Liver (tissue), 9 donors: Measurements from ENCODE around the gene FXYD2. TPM values are rescaled to one million over a fixed set of nuclear protein-coding genes. Genes with fewer than 3 reads are reported as not detected.

ENCODE experiments used
- DNase-seq: peaks from one replicate; pipeline ENCODE4 v3.0.0-alpha.2; 2017; ENCODE audit warnings: low spot score
- H3K27ac ChIP-seq, 2 donors: one replicate each; pipeline ENCODE4 v1.7.0; 2013; ENCODE audit warnings: inconsistent platforms in 2 of 2, low read length in 2 of 2, control low read depth in 1 of 2, low read depth in 1 of 2, mild to moderate bottlenecking in 1 of 2
- H3K27me3 ChIP-seq, 4 donors: one replicate each; pipeline versions ENCODE4 v1.6.1 to v1.7.0; 2013; ENCODE audit warnings: low read length in 3 of 4, inconsistent platforms in 1 of 4, mild to moderate bottlenecking in 1 of 4, moderate library complexity in 1 of 4; ENCODE audit not compliant: control insufficient read depth in 4 of 4, insufficient read depth in 4 of 4
- H3K36me3 ChIP-seq, 4 donors: one replicate each; pipeline versions ENCODE4 v1.6.1 to v1.7.0; 2013; ENCODE audit warnings: low read length in 3 of 4, mild to moderate bottlenecking in 3 of 4, low read depth in 1 of 4, moderate library complexity in 1 of 4; ENCODE audit not compliant: control insufficient read depth in 4 of 4, insufficient read depth in 3 of 4
- H3K4me1 ChIP-seq, 4 donors: one replicate each; pipeline versions ENCODE4 v1.6.1 to v1.7.0; 2013; ENCODE audit warnings: low read length in 3 of 4, mild to moderate bottlenecking in 3 of 4, moderate library complexity in 1 of 4; ENCODE audit not compliant: control insufficient read depth in 4 of 4, insufficient read depth in 4 of 4
- H3K4me3 ChIP-seq, 3 donors: one replicate each; pipeline versions ENCODE4 v1.6.1 to v1.7.0; 2013; ENCODE audit warnings: low read length in 3 of 3, control low read depth in 1 of 3, low read depth in 1 of 3, mild to moderate bottlenecking in 1 of 3
- H3K9ac ChIP-seq, 2 donors: one replicate each; pipeline ENCODE4 v1.7.0; 2013; ENCODE audit warnings: low read length in 2 of 2, mild to moderate bottlenecking in 2 of 2, moderate library complexity in 2 of 2, control low read depth in 1 of 2, low read depth in 1 of 2
- H3K9me3 ChIP-seq, 4 donors: one replicate each; pipeline versions ENCODE4 v1.6.1 to v1.7.0; 2013; ENCODE audit warnings: low read length in 3 of 4; ENCODE audit not compliant: control insufficient read depth in 4 of 4
- EGR1 ChIP-seq, 2 donors: IDR thresholded peaks; 2 replicates each; pipeline ENCODE4 v1.6.1; 2016 to 2018; ENCODE audit warnings: antibody characterized with exemption in 2 of 2, low read depth in 2 of 2
- FOXA1 ChIP-seq: IDR thresholded peaks from 2 replicates; pipeline ENCODE4 v1.6.1; 2016; ENCODE audit warnings: antibody characterized with exemption
- FOXA2 ChIP-seq: IDR thresholded peaks from 2 replicates; pipeline ENCODE4 v1.6.1; 2016; ENCODE audit warnings: antibody characterized with exemption
- GABPA ChIP-seq, 2 donors: IDR thresholded peaks in 1 of 2; conservative IDR thresholded peaks in 1 of 2; 2 replicates each; pipeline ENCODE4 v1.6.1; 2016; ENCODE audit warnings: antibody characterized with exemption in 2 of 2, mild to moderate bottlenecking in 1 of 2, moderate library complexity in 1 of 2
- HNF4A ChIP-seq, 2 donors: conservative IDR thresholded peaks; 2 replicates each; pipeline ENCODE4 v1.6.1; 2016; ENCODE audit warnings: antibody characterized with exemption in 2 of 2, mild to moderate bottlenecking in 2 of 2
- HNF4G ChIP-seq: IDR thresholded peaks from 2 replicates; pipeline ENCODE4 v1.6.1; 2016; ENCODE audit warnings: antibody characterized with exemption
- JUND ChIP-seq, 2 donors: IDR thresholded peaks; 2 replicates each; pipeline ENCODE4 v1.6.1; 2016; ENCODE audit warnings: antibody characterized with exemption in 2 of 2
- NR2F2 ChIP-seq: IDR thresholded peaks from 2 replicates; pipeline ENCODE4 v1.6.1; 2016; ENCODE audit warnings: antibody characterized with exemption
- RAD21 ChIP-seq, 2 donors: IDR thresholded peaks; 2 replicates each; pipeline ENCODE4 v1.6.1; 2016; ENCODE audit warnings: antibody characterized with exemption in 2 of 2, mild to moderate bottlenecking in 2 of 2
- RXRA ChIP-seq, 2 donors: IDR thresholded peaks; 2 replicates each; pipeline ENCODE4 v1.6.1; 2017 to 2018; ENCODE audit warnings: antibody characterized with exemption in 2 of 2, mild to moderate bottlenecking in 1 of 2
- SP1 ChIP-seq: IDR thresholded peaks from 2 replicates; pipeline ENCODE4 v1.6.1; 2018; ENCODE audit warnings: antibody characterized with exemption, mild to moderate bottlenecking
- TAF1 ChIP-seq: conservative IDR thresholded peaks from 2 replicates; pipeline ENCODE4 v1.6.1; 2016; ENCODE audit warnings: antibody characterized with exemption, mild to moderate bottlenecking
- YY1 ChIP-seq: IDR thresholded peaks from 2 replicates; pipeline ENCODE4 v1.6.1; 2016; ENCODE audit warnings: antibody characterized with exemption, mild to moderate bottlenecking
- ZBTB33 ChIP-seq: IDR thresholded peaks from 2 replicates; pipeline ENCODE4 v1.6.1; 2016; ENCODE audit warnings: antibody characterized with exemption
- WGBS: extraction: QIAGEN DNeasy Blood & Tissue Kit; methylation state at CpG from one replicate; pipeline ENCODE4 v1.1.7; 2013; 5-methylcytosine and 5-hydroxymethylcytosine counted together
- polyA plus RNA-seq, 2 donors: library from polyadenylated mRNA; stranded (reverse) in 1 of 2; unstranded in 1 of 2; fragments of 200-250 nt in 1 of 2; fragments of >200 nt in 1 of 2; fragmentation: Nextera tagmentation in 1 of 2; extraction: Ambion mirVana in 1 of 2; gene quantifications; one replicate each; pipeline versions ENCODE4 v1.2.1 to v1.2.3, GENCODE V29; 2013 to 2015
- total RNA-seq, 2 donors: library from RNA; depleted of rRNA; stranded (reverse); fragments of >200 nt; gene quantifications; one replicate each; pipeline ENCODE4 v1.2.3, GENCODE V29; 2014
- TF ChIP-seq, protein P1 (sequence below): IDR thresholded peaks from 2 replicates; pipeline ENCODE4 v1.6.1; 2016; ENCODE audit warnings: antibody characterized with exemption
- TF ChIP-seq, protein P2 (sequence below): IDR thresholded peaks from 2 replicates; pipeline ENCODE4 v1.6.1; 2016; ENCODE audit warnings: antibody characterized with exemption
- TF ChIP-seq, protein P3 (sequence below): fragments of 150-350 bp; IDR thresholded peaks from 2 replicates; pipeline ENCODE4 v1.5.1; 2017; ENCODE audit warnings: improper control_type of control experiment, low read depth, low read length; ENCODE audit not compliant: missing input control
- TF ChIP-seq, protein P4 (sequence below): IDR thresholded peaks from 2 replicates; pipeline ENCODE4 v1.6.1; 2016; ENCODE audit warnings: antibody characterized with exemption, mild to moderate bottlenecking
- donor health status: healthy.
- donor health status: healthy.
- donor health status: healthy.
- donor health status: healthy.
- donor health status: healthy.

The FXYD2 gene
- total and polyA plus RNA-seq, 4 donors, result 20.2 to 105 (median 41.8) TPM

DNA sequence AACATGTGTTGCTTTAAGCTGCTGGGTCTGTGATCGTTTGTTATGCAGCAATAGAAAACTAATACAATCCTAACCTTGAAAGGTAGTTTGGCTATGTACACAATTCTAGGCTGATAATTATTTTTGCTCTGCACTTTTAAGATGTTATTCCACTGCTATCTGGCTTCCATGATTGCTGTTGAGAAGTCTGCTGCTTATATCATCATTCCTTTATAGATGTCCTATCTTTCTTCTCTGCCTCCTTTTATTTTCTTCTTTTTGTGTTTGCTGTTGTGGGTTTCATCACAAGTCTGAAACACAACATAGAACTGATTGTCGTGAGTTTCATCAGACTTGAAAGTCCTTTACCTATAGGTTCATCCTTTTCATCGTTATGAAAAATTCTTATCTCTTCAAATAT lies 27.8 kb upstream of the FXYD2 start:
- Histone ChIP-seq H3K4me1 (peaks cover 0 to 2% (median 0%) of the 10 kb centered on the region in 4 donors), H3K9me3 (peaks cover 0 to 5% (median 3%) of the 10 kb centered on the region in 4 donors), H3K27ac (no peak overlapping the region), H3K4me3 (no peak overlapping the region), H3K27me3 (peaks cover 0 to 3% (median 0%) of the 10 kb centered on the region in 4 donors), H3K9ac (no peak overlapping the region), H3K36me3 (no peaks in the 10 kb centered on the region)
- no peak for DNase-seq
- 64% methylated on average over 3 of the region's 3 CpGs for WGBS
- TF ChIP-seq, protein P1, sequence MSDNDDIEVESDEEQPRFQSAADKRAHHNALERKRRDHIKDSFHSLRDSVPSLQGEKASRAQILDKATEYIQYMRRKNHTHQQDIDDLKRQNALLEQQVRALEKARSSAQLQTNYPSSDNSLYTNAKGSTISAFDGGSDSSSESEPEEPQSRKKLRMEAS, result no peak
- TF ChIP-seq YY1 (no peak), HNF4A (conservative IDR thresholded peaks at IDR 0.05) (no peak), RXRA (IDR thresholded peaks at IDR 0.05) (no peak)

DNA sequence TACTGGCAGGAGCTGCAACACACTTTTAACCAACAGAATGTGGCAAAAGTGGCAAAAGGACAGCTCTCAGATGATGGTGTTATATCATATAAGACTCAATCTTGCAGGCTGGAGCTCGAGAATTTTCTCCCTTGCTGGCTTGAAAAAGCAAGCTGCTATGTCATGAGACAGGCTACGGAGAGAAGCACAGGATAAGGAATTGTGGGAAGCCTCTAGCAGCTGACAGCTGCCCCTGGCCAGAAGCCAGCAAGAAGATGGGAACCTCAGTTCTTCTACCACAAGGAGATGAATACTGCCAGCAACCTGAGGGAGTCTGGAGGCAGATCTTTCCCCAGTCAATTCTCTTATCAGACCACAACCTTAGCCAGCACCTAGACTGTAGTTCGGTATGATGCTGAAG lies 27.3 kb upstream of the FXYD2 start:
- WGBS, result 46% methylated on average over 3 of the region's 3 CpGs
- Histone ChIP-seq H3K9me3 (peaks cover 0 to 5% (median 3%) of the 10 kb centered on the region in 4 donors), H3K27me3 (peaks cover 0 to 3% (median 0%) of the 10 kb centered on the region in 4 donors), H3K4me3 (no peak overlapping the region), H3K27ac (no peak overlapping the region), H3K9ac (no peak overlapping the region), H3K36me3 (no peaks in the 10 kb centered on the region), H3K4me1 (peaks cover 0 to 1% (median 0%) of the 10 kb centered on the region in 4 donors)
- no peak for TF ChIP-seq GABPA (IDR thresholded peaks at IDR 0.05 in 1 of 2, conservative IDR thresholded peaks at IDR 0.05 in 1 of 2)
- TF ChIP-seq HNF4G, result no peak
- TF ChIP-seq, protein P1, result no peak
- no peak for TF ChIP-seq RAD21 (IDR thresholded peaks at IDR 0.05)
- no peak for TF ChIP-seq ZBTB33
- TF ChIP-seq, protein P2, sequence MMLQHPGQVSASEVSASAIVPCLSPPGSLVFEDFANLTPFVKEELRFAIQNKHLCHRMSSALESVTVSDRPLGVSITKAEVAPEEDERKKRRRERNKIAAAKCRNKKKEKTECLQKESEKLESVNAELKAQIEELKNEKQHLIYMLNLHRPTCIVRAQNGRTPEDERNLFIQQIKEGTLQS, result no peak
- TF ChIP-seq HNF4A (conservative IDR thresholded peaks at IDR 0.05), result no peak
- no peak for TF ChIP-seq YY1
- TF ChIP-seq JUND (IDR thresholded peaks at IDR 0.05), result no peak
- no peak for TF ChIP-seq FOXA2
- TF ChIP-seq TAF1, result no peak
- TF ChIP-seq NR2F2, result no peak
- TF ChIP-seq SP1, result no peak
- no peak for TF ChIP-seq FOXA1
- DNase-seq, result no peak

- peaks cover 0 to 3% (median 0%) of the 10 kb centered on the region in 4 donors for H3K27me3 ChIP-seq
- H3K9ac ChIP-seq, result no peak overlapping the region
- no peak for DNase-seq
- H3K9me3 ChIP-seq, result peaks cover 0 to 5% (median 3%) of the 10 kb centered on the region in 4 donors
- no peak overlapping the region for H3K27ac ChIP-seq
- 74% methylated on average over 3 of the region's 3 CpGs for WGBS
- no peaks in the 10 kb centered on the region for H3K4me1 ChIP-seq
- no peak overlapping the region for H3K4me3 ChIP-seq
- no peaks in the 10 kb centered on the region for H3K36me3 ChIP-seq
- TF ChIP-seq JUND (IDR thresholded peaks at IDR 0.05) (no peak), FOXA1 (no peak), NR2F2 (no peak), EGR1 (IDR thresholded peaks at IDR 0.05; ENCODE audit: low read depth in 2 of 2) (no peak), HNF4G (no peak), FOXA2 (no peak), SP1 (no peak)
- TF ChIP-seq, protein P3, sequence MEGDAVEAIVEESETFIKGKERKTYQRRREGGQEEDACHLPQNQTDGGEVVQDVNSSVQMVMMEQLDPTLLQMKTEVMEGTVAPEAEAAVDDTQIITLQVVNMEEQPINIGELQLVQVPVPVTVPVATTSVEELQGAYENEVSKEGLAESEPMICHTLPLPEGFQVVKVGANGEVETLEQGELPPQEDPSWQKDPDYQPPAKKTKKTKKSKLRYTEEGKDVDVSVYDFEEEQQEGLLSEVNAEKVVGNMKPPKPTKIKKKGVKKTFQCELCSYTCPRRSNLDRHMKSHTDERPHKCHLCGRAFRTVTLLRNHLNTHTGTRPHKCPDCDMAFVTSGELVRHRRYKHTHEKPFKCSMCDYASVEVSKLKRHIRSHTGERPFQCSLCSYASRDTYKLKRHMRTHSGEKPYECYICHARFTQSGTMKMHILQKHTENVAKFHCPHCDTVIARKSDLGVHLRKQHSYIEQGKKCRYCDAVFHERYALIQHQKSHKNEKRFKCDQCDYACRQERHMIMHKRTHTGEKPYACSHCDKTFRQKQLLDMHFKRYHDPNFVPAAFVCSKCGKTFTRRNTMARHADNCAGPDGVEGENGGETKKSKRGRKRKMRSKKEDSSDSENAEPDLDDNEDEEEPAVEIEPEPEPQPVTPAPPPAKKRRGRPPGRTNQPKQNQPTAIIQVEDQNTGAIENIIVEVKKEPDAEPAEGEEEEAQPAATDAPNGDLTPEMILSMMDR, result no peak
- TF ChIP-seq, protein P4, sequence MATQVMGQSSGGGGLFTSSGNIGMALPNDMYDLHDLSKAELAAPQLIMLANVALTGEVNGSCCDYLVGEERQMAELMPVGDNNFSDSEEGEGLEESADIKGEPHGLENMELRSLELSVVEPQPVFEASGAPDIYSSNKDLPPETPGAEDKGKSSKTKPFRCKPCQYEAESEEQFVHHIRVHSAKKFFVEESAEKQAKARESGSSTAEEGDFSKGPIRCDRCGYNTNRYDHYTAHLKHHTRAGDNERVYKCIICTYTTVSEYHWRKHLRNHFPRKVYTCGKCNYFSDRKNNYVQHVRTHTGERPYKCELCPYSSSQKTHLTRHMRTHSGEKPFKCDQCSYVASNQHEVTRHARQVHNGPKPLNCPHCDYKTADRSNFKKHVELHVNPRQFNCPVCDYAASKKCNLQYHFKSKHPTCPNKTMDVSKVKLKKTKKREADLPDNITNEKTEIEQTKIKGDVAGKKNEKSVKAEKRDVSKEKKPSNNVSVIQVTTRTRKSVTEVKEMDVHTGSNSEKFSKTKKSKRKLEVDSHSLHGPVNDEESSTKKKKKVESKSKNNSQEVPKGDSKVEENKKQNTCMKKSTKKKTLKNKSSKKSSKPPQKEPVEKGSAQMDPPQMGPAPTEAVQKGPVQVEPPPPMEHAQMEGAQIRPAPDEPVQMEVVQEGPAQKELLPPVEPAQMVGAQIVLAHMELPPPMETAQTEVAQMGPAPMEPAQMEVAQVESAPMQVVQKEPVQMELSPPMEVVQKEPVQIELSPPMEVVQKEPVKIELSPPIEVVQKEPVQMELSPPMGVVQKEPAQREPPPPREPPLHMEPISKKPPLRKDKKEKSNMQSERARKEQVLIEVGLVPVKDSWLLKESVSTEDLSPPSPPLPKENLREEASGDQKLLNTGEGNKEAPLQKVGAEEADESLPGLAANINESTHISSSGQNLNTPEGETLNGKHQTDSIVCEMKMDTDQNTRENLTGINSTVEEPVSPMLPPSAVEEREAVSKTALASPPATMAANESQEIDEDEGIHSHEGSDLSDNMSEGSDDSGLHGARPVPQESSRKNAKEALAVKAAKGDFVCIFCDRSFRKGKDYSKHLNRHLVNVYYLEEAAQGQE, result no peak
These were observed 26.6 kb upstream of the FXYD2 start for GRCh38 chr11:117851106-117851505.
